ENCODE measurements around the gene NPBWR2. TPM values are rescaled to one million over a fixed set of nuclear protein-coding genes. Genes with fewer than 3 reads are reported as not detected.

The NPBWR2 gene
- total RNA-seq, 1 experiment from 2014 or later: not detected

- TF ChIP-seq REST (IDR thresholded peaks at IDR 0.05; ENCODE audit: low read depth): no peak
- no peak for TF ChIP-seq SIN3A (IDR thresholded peaks at IDR 0.05; ENCODE audit: low read depth)
- no peak for TF ChIP-seq CTCF (IDR thresholded peaks at IDR 0.05 in 2 of 3, conservative IDR thresholded peaks at IDR 0.05 in 1 of 3; ENCODE audit: borderline replicate concordance in 1 of 3, insufficient read depth in 1 of 3, low read depth in 2 of 3, low read length in 2 of 3)
- no peak for TF ChIP-seq YY1 (IDR thresholded peaks at IDR 0.05; ENCODE audit: extremely low read depth, insufficient replicate concordance, low read depth, low read length)
- no peak for TF ChIP-seq CEBPB (IDR thresholded peaks at IDR 0.05; ENCODE audit: low read depth)
- TF ChIP-seq POLR2A (IDR thresholded peaks at IDR 0.05; ENCODE audit: borderline replicate concordance, extremely low read depth, insufficient read depth, insufficient read length): no peak
- TF ChIP-seq ELF1 (IDR thresholded peaks at IDR 0.05; ENCODE audit: borderline replicate concordance, low read depth): no peak
- TF ChIP-seq TCF7L2 (IDR thresholded peaks at IDR 0.05; ENCODE audit: borderline replicate concordance, extremely low read depth, insufficient read depth, insufficient read length): no peak
Observed at GRCh38 chr20:64055396-64055892, 51.9 kb downstream of the NPBWR2 start (continued).
